SK-N-MC (cell line): ENCODE measurements around the gene ANKRD33.

Experiments used
- EZH2 ChIP-seq: fragments of 200-600 bp; sonication (generic); IDR thresholded peaks from one replicate; pipeline ENCODE4 v1.6.1; 2017; ENCODE audit warnings: antibody characterized with exemption
- POLR2AphosphoS5 ChIP-seq: IDR thresholded peaks from 2 replicates; pipeline ENCODE4 v1.6.1; 2012; ENCODE audit warnings: mild to moderate bottlenecking, low read depth, low read length, borderline replicate concordance

- TF ChIP-seq EZH2 = no peak
- TF ChIP-seq POLR2AphosphoS5 = no peak
Observed at GRCh38 chr12:51846911-51847642, 40.8 kb upstream of the ANKRD33 start.
